ENCODE results near the gene ANOS1. TPM values are rescaled to one million over a fixed set of nuclear protein-coding genes. Genes with fewer than 3 reads are reported as not detected.

The ANOS1 gene
- total and polyA plus RNA-seq, 12 donors: 0.81 to 7.8 (median 4.7) TPM

GRCh38 chrX:8639949-8640475 lies 91.9 kb downstream of the ANOS1 start:
- no peak overlapping the region for H3K27ac ChIP-seq
- H3K27me3 ChIP-seq: peaks cover 0 to 4% (median 0%) of the 10 kb centered on the region in 7 donors
- no peaks in the 10 kb centered on the region for H3K36me3 ChIP-seq
- no peaks in the 10 kb centered on the region for H3K4me1 ChIP-seq
- no peak for TF ChIP-seq CTCF (IDR thresholded peaks at IDR 0.05)
- DNase-seq (no peak), ATAC-seq (no peak)
- no peak overlapping the region for H3K4me3 ChIP-seq
- 70 to 76% methylated on average over 11 of the region's 11 CpGs for WGBS, 2 donors
- intact Hi-C loops (cut with DNase I): no loop called here
- no peaks in the 10 kb centered on the region for H3K9me3 ChIP-seq

- H3K9me3 ChIP-seq: no peaks in the 10 kb centered on the region
- DNase-seq (no peak), ATAC-seq (no peak)
- no peaks in the 10 kb centered on the region for H3K36me3 ChIP-seq
- TF ChIP-seq CTCF (IDR thresholded peaks at IDR 0.05): no peak
- H3K4me1 ChIP-seq: peaks cover 0 to 6% (median 0%) of the 10 kb centered on the region in 9 donors
- H3K4me3 ChIP-seq: no peak overlapping the region
- intact Hi-C loops (cut with DNase I): no loop called here
- H3K27me3 ChIP-seq: peaks cover 0 to 3% (median 0%) of the 10 kb centered on the region in 7 donors
- no peak overlapping the region for H3K27ac ChIP-seq
These were observed 95.4 kb downstream of the ANOS1 start for GRCh38 chrX:8636497-8636896.

GRCh38 chrX:8635812-8636211 lies 96.1 kb downstream of the ANOS1 start:
- ATAC-seq (no peak), DNase-seq (no peak)
- Histone ChIP-seq H3K9me3 (no peaks in the 10 kb centered on the region), H3K4me3 (no peak overlapping the region), H3K27ac (no peak overlapping the region), H3K4me1 (peaks cover 0 to 6% (median 0%) of the 10 kb centered on the region in 9 donors), H3K36me3 (no peaks in the 10 kb centered on the region), H3K27me3 (no peaks in the 10 kb centered on the region)
- intact Hi-C loops (cut with DNase I): no loop called here
- no peak for TF ChIP-seq CTCF (IDR thresholded peaks at IDR 0.05)
- WGBS, 2 donors: 73% methylated on average over 5 of the region's 5 CpGs

- no peaks in the 10 kb centered on the region for H3K27me3 ChIP-seq
- DNase-seq (no peak), ATAC-seq (no peak)
- H3K9me3 ChIP-seq: no peaks in the 10 kb centered on the region
- no peaks in the 10 kb centered on the region for H3K36me3 ChIP-seq
- no peak overlapping the region for H3K27ac ChIP-seq
- intact Hi-C loops (cut with DNase I): no loop called here
- no peak for TF ChIP-seq CTCF (IDR thresholded peaks at IDR 0.05)
- H3K4me3 ChIP-seq: no peak overlapping the region
- 13 to 26% methylated on average over 7 of the region's 7 CpGs for WGBS, 2 donors
- H3K4me1 ChIP-seq: peaks cover 0 to 6% (median 0%) of the 10 kb centered on the region in 9 donors
These were observed 99.0 kb downstream of the ANOS1 start for GRCh38 chrX:8632924-8633323.
